ENCODE measurements around the gene KCNS1.

KCNS1 gene

GRCh38 chr20:45109634-45110033 lies 8.7 kb upstream of the KCNS1 start:
- no peak for DNase-seq (ENCODE audit: low spot score)

GRCh38 chr20:45105317-45105716 lies 4.4 kb upstream of the KCNS1 start:
- no peak for DNase-seq (ENCODE audit: low spot score)

GRCh38 chr20:45104786-45105185 lies 3.9 kb upstream of the KCNS1 start:
- DNase-seq (ENCODE audit: low spot score): no peak

GRCh38 chr20:45103072-45103471 lies 2.1 kb upstream of the KCNS1 start:
- no peak for DNase-seq (ENCODE audit: low spot score)

- DNase-seq (ENCODE audit: low spot score): no peak
These were observed 465 bp upstream of the KCNS1 start for GRCh38 chr20:45101333-45101850.

- peak; percentile 86 for DNase-seq (ENCODE audit: low spot score)
These were observed 2.7 kb downstream of the KCNS1 start for GRCh38 chr20:45098103-45098773.

GRCh38 chr20:45097485-45098102 lies 3.3 kb downstream of the KCNS1 start:
- peak; percentile 53 for DNase-seq (ENCODE audit: low spot score)

- no peak for DNase-seq (ENCODE audit: low spot score)
These were observed 4.1 kb downstream of the KCNS1 start for GRCh38 chr20:45096781-45097180.

- DNase-seq (ENCODE audit: low spot score): peak; percentile 83
These were observed 5.1 kb downstream of the KCNS1 start for GRCh38 chr20:45095805-45096238.

- DNase-seq (ENCODE audit: low spot score): no peak
These were observed 5.9 kb downstream of the KCNS1 start for GRCh38 chr20:45094864-45095574.

GRCh38 chr20:45094201-45094600 lies 6.7 kb downstream of the KCNS1 start:
- no peak for DNase-seq (ENCODE audit: low spot score)

- no peak for DNase-seq (ENCODE audit: low spot score)
These were observed 8.0 kb downstream of the KCNS1 start for GRCh38 chr20:45092898-45093297.

- DNase-seq (ENCODE audit: low spot score): no peak
These were observed 9.6 kb downstream of the KCNS1 start for GRCh38 chr20:45091366-45091765.

- no peak for DNase-seq (ENCODE audit: low spot score)
These were observed 10.4 kb downstream of the KCNS1 start for GRCh38 chr20:45090481-45090880.

- no peak for DNase-seq (ENCODE audit: low spot score)
These were observed 12.7 kb downstream of the KCNS1 start for GRCh38 chr20:45088247-45088646.

- no peak for DNase-seq (ENCODE audit: low spot score)
These were observed 13.1 kb downstream of the KCNS1 start for GRCh38 chr20:45087814-45088213.

- DNase-seq (ENCODE audit: low spot score): no peak
These were observed 13.7 kb downstream of the KCNS1 start for GRCh38 chr20:45087097-45087790.

- DNase-seq (ENCODE audit: low spot score): no peak
These were observed 15.1 kb downstream of the KCNS1 start for GRCh38 chr20:45085867-45086266.

GRCh38 chr20:45085289-45085688 lies 15.6 kb downstream of the KCNS1 start:
- DNase-seq (ENCODE audit: low spot score): no peak

- no peak for DNase-seq (ENCODE audit: low spot score)
These were observed 17.8 kb downstream of the KCNS1 start for GRCh38 chr20:45083127-45083526.

- DNase-seq (ENCODE audit: low spot score): no peak
These were observed 18.5 kb downstream of the KCNS1 start for GRCh38 chr20:45082468-45082867.

GRCh38 chr20:45080867-45081624 lies 19.9 kb downstream of the KCNS1 start:
- no peak for DNase-seq (ENCODE audit: low spot score)
